ENCODE results near the gene TPD52L2. TPM values are rescaled to one million over a fixed set of nuclear protein-coding genes. Genes with fewer than 3 reads are reported as not detected.
"Not testable (repeated sequence)": the region's sequence is repeated elsewhere in the genome, so short reads cannot be mapped to it uniquely, and the experiment has no call there.

Gene TPD52L2
- total RNA-seq, 1 donor = 54.8 TPM

- no peaks in the 10 kb centered on the region for H3K9me3 ChIP-seq (ENCODE audit: low read depth, low read length)
- H3K27me3 ChIP-seq (ENCODE audit: insufficient read depth, low read length) = no peaks in the 10 kb centered on the region
- no peak overlapping the region for H3K4me3 ChIP-seq (ENCODE audit: low read length)
Observed at GRCh38 chr20:63877755-63878470, 12.8 kb downstream of the TPD52L2 start.

DNA sequence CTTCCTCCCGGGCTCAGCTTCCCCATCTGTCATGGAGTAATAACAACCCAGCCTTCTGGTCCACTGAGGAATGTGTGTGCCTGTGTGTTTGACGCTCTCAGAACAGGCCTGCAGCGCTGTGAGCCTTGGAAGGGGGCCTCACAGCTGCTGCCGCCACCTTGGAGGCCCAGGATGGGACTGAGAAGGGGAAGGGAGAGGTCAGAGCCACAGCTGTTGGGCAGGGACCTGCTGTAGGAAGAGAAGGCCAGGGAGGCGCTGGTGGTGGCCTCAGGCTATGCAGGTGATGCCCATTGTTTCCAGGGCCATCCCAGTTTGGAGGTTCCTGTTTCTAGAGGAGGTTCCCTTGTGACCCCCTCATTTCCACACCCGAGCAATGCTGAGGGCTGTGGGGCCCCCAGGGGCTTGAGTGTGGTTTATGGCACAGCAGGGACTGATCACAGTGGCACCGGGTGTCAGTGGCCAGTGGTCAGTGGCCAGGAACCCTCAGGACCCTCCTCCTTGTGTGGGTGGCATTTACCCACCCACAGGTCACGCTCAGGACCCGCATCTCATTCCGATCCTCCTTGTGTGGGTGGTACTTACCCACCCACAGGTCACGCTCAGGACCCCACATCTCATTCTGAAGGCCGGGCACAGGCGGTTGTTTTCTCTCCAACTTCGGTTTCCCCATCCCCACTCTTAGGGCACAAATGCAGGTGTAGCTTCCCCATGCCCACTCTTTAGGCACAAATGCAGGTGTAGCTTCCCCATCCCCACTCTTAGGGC, 14.0 kb downstream of the TPD52L2 start:
- Histone ChIP-seq H3K27me3 (ENCODE audit: insufficient read depth, low read length) (no peaks in the 10 kb centered on the region), H3K4me3 (ENCODE audit: low read length) (no peak overlapping the region), H3K4me1 (ENCODE audit: insufficient read depth, low read length) (peaks cover 18% of the 10 kb centered on the region), H3K9me3 (ENCODE audit: low read depth, low read length) (no peaks in the 10 kb centered on the region)

More at GRCh38 chr20:63877755-63878470, 12.8 kb downstream of the TPD52L2 start:
- peaks cover 28% of the 10 kb centered on the region for H3K4me1 ChIP-seq (ENCODE audit: insufficient read depth, low read length)

DNA sequence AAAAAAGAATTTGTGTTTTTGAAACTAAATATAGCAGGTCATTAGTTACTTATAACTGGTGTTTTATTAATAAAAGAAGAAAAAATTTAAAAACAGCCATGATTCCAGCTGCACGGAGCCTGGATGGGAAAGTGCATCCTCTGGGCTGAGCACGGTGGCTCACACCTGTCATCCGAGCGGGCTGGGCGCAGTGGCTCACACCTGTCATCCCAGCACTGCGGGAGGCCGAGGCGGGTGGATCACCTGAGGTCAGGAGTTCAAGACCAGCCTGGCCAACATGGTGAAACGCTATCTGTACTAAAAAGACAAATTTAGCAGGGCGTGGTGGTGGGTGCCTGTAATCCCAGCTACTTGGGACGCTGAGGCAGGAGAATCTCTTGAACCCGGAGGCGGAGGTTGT, 15.8 kb downstream of the TPD52L2 start:
- not testable (repeated sequence) for H3K9me3 ChIP-seq (ENCODE audit: low read depth, low read length); H3K4me1 ChIP-seq (ENCODE audit: insufficient read depth, low read length); H3K27me3 ChIP-seq (ENCODE audit: insufficient read depth, low read length); H3K4me3 ChIP-seq (ENCODE audit: low read length)

DNA sequence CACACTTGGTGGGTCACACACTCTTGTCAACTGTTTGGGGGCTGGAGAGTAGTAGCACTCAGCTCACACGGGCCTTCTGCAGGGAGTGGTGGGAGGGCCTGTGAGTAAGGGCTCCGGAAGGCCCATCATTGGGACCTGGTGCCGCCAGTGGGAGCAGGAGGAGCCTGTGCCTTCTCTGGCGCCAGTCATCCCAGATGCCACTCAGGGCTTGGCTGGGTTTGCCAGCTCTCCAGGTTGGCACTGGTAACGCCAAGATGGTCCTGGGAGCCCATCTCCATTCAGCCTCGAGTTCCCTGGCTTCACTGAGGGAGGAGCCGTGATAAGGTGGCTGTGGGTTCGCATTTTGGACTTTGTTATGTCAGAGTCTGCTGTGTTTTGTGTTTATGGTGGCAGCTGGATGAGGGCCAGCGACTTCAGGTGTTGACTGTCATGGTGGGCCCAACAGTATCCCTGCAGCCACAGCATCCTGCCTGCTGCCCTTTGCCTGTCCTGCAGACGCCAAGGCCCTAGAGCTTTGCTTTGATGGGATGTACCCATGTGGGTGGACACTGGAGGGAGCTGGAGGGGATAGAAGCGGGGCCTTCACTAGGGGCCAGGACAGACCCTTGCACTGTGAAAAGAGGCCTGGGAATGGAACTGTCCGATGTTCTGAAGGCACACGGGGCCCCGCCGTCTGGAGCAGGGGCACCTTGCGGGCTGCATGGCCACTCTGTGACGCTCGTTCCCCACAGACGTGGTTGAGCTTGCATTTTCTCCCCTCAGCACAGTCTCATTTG, 16.6 kb downstream of the TPD52L2 start:
- Histone ChIP-seq H3K4me1 (ENCODE audit: insufficient read depth, low read length) (peaks cover 10% of the 10 kb centered on the region), H3K27me3 (ENCODE audit: insufficient read depth, low read length) (no peaks in the 10 kb centered on the region), H3K9me3 (ENCODE audit: low read depth, low read length) (no peaks in the 10 kb centered on the region), H3K4me3 (ENCODE audit: low read length) (no peak overlapping the region)

GRCh38 chr20:63882257-63883200, 17.5 kb downstream of the TPD52L2 start:
- Histone ChIP-seq H3K4me3 (ENCODE audit: low read length) (no peak overlapping the region), H3K9me3 (ENCODE audit: low read depth, low read length) (no peaks in the 10 kb centered on the region), H3K27me3 (ENCODE audit: insufficient read depth, low read length) (no peaks in the 10 kb centered on the region), H3K4me1 (ENCODE audit: insufficient read depth, low read length) (peaks cover 7% of the 10 kb centered on the region)

DNA sequence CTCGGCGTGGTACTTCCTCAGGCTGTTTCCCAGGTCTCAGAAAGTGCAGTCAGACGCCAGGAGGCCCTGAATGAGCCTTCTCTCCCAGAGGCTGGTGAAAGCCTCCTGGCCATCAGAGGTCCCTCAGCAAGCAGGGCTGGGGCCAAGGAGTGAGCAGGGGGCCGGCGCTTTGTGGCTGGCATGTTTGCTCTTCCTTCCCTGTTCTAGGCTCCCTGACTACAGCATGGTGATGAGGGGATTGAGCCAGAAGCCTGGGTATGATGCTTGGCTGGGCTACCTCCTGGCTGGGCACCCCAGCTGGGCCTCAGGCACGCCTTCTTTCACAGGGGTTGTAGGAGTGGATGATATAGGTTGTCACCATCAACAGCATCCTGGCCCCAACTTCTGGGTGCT, 18.1 kb downstream of the TPD52L2 start:
- peaks cover under 1% of the 10 kb centered on the region for H3K4me1 ChIP-seq (ENCODE audit: insufficient read depth, low read length)
- H3K9me3 ChIP-seq (ENCODE audit: low read depth, low read length) = no peaks in the 10 kb centered on the region
- no peaks in the 10 kb centered on the region for H3K27me3 ChIP-seq (ENCODE audit: insufficient read depth, low read length)
- H3K4me3 ChIP-seq (ENCODE audit: low read length) = no peak overlapping the region

DNA sequence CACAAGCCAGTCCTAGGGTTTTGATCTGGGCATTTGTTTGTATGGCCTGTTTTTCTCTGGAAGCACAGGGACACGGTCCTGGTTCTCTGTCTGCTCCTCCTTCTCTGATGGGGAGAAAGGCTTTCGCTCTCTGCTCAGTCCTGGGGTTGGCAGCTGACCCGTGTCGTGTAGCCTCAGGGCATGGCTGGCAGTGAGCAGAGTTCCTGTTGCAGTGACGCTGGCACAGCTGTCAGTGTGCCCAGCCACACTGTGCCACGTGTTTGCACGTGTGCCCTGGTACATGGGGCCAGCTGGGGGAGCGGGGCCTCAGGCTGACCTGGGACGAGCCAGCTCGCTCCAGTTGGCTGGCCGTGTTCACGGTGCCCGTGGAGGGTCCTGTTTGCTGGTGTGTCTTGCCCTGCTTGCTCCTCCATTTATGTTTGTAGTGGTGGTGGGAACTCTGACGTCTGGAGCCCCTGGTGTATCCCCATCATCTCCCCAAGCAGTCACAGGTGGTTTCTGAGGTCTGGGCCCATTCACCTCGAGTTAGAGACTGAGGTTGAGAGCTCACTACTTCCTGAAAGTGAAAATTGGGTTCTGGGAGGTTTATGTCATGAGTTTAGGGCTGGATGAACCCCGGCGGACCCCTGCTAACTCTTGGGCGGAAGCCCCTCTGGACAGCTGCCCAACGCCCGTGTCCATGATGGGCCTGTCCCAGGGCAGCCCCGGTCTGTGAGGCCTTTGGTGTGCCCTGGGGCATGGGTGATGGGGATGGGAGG, 19.6 kb downstream of the TPD52L2 start:
- Histone ChIP-seq H3K4me1 (ENCODE audit: insufficient read depth, low read length) (peaks cover 10% of the 10 kb centered on the region), H3K4me3 (ENCODE audit: low read length) (no peak overlapping the region)

DNA sequence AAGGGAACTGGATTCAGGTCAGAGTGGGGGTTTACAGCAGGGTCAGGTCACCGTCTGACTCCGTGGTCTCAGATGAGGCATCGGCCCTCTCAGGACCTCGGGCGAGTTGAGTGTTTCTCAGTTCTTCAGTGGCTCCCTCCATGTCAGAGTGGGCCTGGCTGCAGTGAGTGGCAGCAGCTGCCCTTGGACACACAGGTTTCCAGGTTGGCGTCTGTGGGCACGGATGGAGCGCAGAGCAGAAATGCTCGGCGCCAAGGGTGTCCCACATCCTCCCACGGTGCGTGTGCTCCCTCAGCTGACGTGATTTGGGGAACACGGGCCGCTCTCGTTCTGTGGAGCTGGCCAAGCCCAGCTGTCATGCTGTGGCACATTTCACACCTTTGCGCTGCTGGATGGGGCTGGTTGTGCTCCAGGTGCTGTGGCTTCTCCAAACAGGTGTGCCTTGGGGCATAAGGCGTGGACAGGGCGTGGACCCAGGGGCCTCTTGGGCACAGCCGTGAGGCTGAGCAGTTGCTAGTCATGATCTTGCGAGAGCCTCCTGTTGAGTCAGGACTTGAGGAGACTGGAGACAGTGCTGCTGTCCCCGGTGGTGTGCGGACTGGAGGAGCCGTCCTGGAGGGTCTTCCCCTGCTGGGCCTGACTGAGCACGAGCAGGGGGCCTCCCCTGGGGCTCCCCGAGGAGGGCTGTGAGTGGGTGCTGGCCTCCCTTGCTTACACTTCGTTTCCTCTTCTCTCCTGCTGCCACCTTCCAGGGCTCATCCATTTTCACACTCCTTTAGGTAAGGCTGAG, 20.4 kb downstream of the TPD52L2 start:
- Histone ChIP-seq H3K4me1 (ENCODE audit: insufficient read depth, low read length) (peaks cover 17% of the 10 kb centered on the region), H3K9me3 (ENCODE audit: low read depth, low read length) (no peaks in the 10 kb centered on the region), H3K4me3 (ENCODE audit: low read length) (no peak overlapping the region), H3K27me3 (ENCODE audit: insufficient read depth, low read length) (no peaks in the 10 kb centered on the region)

More for the DNA sequence above, 19.6 kb downstream of the TPD52L2 start:
- Histone ChIP-seq H3K27me3 (ENCODE audit: insufficient read depth, low read length) (no peaks in the 10 kb centered on the region), H3K9me3 (ENCODE audit: low read depth, low read length) (no peaks in the 10 kb centered on the region)

- Histone ChIP-seq H3K4me1 (ENCODE audit: insufficient read depth, low read length) (peaks cover 17% of the 10 kb centered on the region), H3K27me3 (ENCODE audit: insufficient read depth, low read length) (no peaks in the 10 kb centered on the region), H3K9me3 (ENCODE audit: low read depth, low read length) (no peaks in the 10 kb centered on the region), H3K4me3 (ENCODE audit: low read length) (no peak overlapping the region)
Observed at GRCh38 chr20:63886054-63886419, 21.0 kb downstream of the TPD52L2 start.

GRCh38 chr20:63886921-63887320, 21.9 kb downstream of the TPD52L2 start:
- peaks cover 17% of the 10 kb centered on the region for H3K4me1 ChIP-seq (ENCODE audit: insufficient read depth, low read length)
- no peaks in the 10 kb centered on the region for H3K27me3 ChIP-seq (ENCODE audit: insufficient read depth, low read length)
- no peaks in the 10 kb centered on the region for H3K9me3 ChIP-seq (ENCODE audit: low read depth, low read length)
- no peak overlapping the region for H3K4me3 ChIP-seq (ENCODE audit: low read length)

DNA sequence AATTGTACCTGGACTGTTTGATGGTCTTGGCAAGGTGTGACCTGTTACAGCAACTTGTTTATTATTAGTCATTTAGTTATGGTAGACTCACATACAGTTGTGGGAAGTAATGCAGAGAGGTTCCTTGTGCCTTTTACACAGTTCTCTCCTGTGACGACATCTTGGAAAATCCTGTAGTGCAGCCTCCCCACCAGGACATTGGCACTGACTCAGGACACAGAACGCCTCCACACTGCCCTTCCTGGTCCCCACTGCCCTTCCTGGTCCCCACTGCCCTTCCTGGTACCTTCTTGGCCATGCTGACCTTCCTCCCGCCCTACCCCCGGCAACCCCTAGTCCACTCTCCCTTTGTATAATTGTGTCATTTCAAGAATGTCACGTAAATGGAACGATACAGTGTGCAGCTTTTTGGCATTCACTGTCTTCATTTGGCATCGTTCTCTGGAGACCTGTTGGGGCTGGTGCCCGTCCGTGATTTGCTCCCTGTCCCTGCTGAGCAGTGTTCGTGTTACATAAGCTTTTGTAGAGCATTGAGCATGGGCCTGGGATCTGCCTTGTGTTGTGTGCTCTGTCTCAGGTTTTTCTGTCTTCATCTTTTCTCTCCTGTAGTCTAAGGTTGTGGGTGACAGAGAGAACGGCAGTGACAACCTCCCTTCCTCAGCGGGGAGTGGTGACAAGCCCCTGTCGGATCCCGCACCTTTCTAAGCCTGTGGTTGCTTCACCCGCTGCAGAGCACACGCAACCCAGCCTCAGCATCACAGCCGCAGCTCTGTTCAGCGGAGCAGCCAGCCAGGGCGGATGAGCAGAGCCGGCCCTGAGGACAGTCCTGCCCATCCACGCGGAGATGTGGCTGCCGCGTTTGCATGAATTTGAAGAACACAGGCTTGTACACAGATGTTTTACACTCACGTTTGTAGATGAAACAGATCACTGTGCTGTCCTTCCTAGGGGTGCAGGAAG, 24.5 kb downstream of the TPD52L2 start:
- no peaks in the 10 kb centered on the region for H3K9me3 ChIP-seq (ENCODE audit: low read depth, low read length)
- H3K4me1 ChIP-seq (ENCODE audit: insufficient read depth, low read length) = peaks cover 23% of the 10 kb centered on the region
- no peaks in the 10 kb centered on the region for H3K27me3 ChIP-seq (ENCODE audit: insufficient read depth, low read length)
- no peak overlapping the region for H3K4me3 ChIP-seq (ENCODE audit: low read length)

DNA sequence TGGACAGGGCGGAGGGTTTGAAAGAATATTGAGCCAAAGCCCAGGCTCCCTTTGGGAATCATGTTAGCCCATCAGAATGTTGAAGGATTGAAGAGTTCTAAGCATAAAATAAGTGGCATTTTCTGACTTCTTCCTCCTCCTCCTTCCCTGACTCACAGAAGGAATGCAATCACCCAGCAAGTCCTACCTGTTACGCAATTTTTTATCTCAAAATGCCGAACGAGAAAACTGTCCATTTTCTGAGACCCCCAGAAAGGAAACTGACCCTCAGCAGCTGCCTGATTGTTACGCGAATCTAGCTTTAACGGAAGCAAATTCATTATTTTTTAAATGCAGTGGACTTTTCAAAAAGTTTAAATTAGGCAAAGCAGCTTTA, 25.1 kb downstream of the TPD52L2 start:
- no peaks in the 10 kb centered on the region for H3K27me3 ChIP-seq (ENCODE audit: insufficient read depth, low read length)

More for the DNA sequence above, 25.1 kb downstream of the TPD52L2 start:
- H3K9me3 ChIP-seq (ENCODE audit: low read depth, low read length) = no peaks in the 10 kb centered on the region
- peaks cover 26% of the 10 kb centered on the region for H3K4me1 ChIP-seq (ENCODE audit: insufficient read depth, low read length)
- no peak overlapping the region for H3K4me3 ChIP-seq (ENCODE audit: low read length)
